ENCODE measurements around the gene PTPRQ. TPM values are rescaled to one million over a fixed set of nuclear protein-coding genes. Genes with fewer than 3 reads are reported as not detected.

Gene PTPRQ
- polyA plus RNA-seq, 1 donor (not counting 4 experiments of a cell fraction or from before 2014, with no cell fraction given), result 0.01 TPM

DNA sequence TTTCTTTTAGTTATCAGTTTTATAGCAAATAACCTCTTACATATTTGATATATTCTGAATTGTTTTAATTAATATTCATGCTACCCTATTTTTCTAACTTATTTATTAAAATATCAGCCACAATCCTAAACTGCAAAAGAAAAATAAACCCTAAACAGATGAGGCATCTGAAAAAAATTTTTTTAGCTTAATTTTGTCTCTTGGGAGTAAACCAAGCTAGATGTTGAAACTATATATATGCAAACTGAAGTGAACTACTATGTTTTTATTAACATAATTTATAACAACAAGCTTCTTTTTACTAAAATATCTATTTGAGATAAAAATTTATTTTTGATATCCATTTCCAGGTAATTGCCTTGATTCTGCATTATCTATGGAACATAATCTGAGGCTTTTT, 87.6 kb downstream of the PTPRQ start:
- H3K9ac ChIP-seq (ENCODE audit: control insufficient read depth, extremely low read depth, insufficient read depth, low read length), result no peak overlapping the region
- no peaks in the 10 kb centered on the region for H3K27me3 ChIP-seq (ENCODE audit: control insufficient read depth, extremely low read depth, insufficient read depth, low read length)
- H3K4me2 ChIP-seq (ENCODE audit: control insufficient read depth, extremely low read depth, insufficient read depth, low read depth, low read length), result no peak overlapping the region
- H2AFZ ChIP-seq (ENCODE audit: control insufficient read depth, low read length), result no peak overlapping the region
- TF ChIP-seq EZH2 (IDR thresholded peaks at IDR 0.05; ENCODE audit: low read length), result no peak
- TF ChIP-seq, protein P1, sequence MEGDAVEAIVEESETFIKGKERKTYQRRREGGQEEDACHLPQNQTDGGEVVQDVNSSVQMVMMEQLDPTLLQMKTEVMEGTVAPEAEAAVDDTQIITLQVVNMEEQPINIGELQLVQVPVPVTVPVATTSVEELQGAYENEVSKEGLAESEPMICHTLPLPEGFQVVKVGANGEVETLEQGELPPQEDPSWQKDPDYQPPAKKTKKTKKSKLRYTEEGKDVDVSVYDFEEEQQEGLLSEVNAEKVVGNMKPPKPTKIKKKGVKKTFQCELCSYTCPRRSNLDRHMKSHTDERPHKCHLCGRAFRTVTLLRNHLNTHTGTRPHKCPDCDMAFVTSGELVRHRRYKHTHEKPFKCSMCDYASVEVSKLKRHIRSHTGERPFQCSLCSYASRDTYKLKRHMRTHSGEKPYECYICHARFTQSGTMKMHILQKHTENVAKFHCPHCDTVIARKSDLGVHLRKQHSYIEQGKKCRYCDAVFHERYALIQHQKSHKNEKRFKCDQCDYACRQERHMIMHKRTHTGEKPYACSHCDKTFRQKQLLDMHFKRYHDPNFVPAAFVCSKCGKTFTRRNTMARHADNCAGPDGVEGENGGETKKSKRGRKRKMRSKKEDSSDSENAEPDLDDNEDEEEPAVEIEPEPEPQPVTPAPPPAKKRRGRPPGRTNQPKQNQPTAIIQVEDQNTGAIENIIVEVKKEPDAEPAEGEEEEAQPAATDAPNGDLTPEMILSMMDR (optimal IDR thresholded peaks at IDR 0.05 in 1 of 3, IDR thresholded peaks at IDR 0.05 in 1 of 3, conservative IDR thresholded peaks at IDR 0.05 in 1 of 3; ENCODE audit: extremely low read depth in 1 of 3, insufficient read depth in 2 of 3, low read length in 3 of 3), result no peak
- H4K20me1 ChIP-seq (ENCODE audit: control insufficient read depth, extremely low read depth, insufficient read depth, low read length), result no peaks in the 10 kb centered on the region
- FAIRE-seq (no peak), DNase-seq (ENCODE audit: low read depth, low spot score) (no peak)
- no peaks in the 10 kb centered on the region for H3K4me1 ChIP-seq (ENCODE audit: control insufficient read depth, extremely low read depth, insufficient read depth, low read length)
- H3K9me3 ChIP-seq (ENCODE audit: control insufficient read depth, low read depth, low read length), result no peaks in the 10 kb centered on the region
- dilution Hi-C loops (cut with MboI; ENCODE audit: extremely low pct_ligation_motif_present, low sequenced_read_pairs), result no loop called here
- no peaks in the 10 kb centered on the region for H3K9me1 ChIP-seq (ENCODE audit: control insufficient read depth, extremely low read depth, insufficient read depth, low read length)
- no peak overlapping the region for H3K27ac ChIP-seq (ENCODE audit: control insufficient read depth, insufficient read depth, low read length)
- no peak overlapping the region for H3K4me3 ChIP-seq (ENCODE audit: control insufficient read depth in 2 of 3, extremely low read depth in 1 of 3, insufficient read depth in 2 of 3, low read depth in 1 of 3, low read length in 3 of 3)
- H3K36me3 ChIP-seq (ENCODE audit: control insufficient read depth in 2 of 2, extremely low read depth in 1 of 2, insufficient read depth in 2 of 2, low read length in 2 of 2), result no peaks in the 10 kb centered on the region
- H3K79me2 ChIP-seq (ENCODE audit: control insufficient read depth, insufficient read depth, low read length), result no peaks in the 10 kb centered on the region

DNA sequence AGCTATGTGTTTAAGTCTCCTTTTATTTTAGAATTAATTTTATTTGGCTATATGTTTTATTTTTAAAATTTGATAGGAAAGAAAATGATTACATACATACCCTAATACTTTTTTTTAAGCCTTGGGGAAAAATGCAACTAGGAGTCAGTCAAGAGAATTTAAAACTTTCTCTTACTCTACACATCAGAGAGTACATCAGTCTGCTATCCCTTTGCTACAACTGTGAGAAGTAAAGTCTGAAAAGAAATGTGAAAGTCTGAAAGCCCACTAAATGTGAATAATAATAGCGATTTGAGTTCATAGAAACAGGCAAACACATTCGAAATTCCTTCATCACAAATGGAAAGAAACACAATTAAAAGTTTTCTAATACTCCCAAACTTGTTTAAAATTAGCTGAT, 95.0 kb downstream of the PTPRQ start:
- H3K4me1 ChIP-seq (ENCODE audit: control insufficient read depth, extremely low read depth, insufficient read depth, low read length), result no peaks in the 10 kb centered on the region

More for the DNA sequence above, 95.0 kb downstream of the PTPRQ start:
- TF ChIP-seq, protein P1 (optimal IDR thresholded peaks at IDR 0.05 in 1 of 3, IDR thresholded peaks at IDR 0.05 in 1 of 3, conservative IDR thresholded peaks at IDR 0.05 in 1 of 3; ENCODE audit: extremely low read depth in 1 of 3, insufficient read depth in 2 of 3, low read length in 3 of 3), result no peak
- TF ChIP-seq EZH2 (IDR thresholded peaks at IDR 0.05; ENCODE audit: low read length), result no peak
- H3K27me3 ChIP-seq (ENCODE audit: control insufficient read depth, extremely low read depth, insufficient read depth, low read length), result no peaks in the 10 kb centered on the region
- H3K9ac ChIP-seq (ENCODE audit: control insufficient read depth, extremely low read depth, insufficient read depth, low read length), result no peak overlapping the region
- no peak overlapping the region for H3K4me3 ChIP-seq (ENCODE audit: control insufficient read depth in 2 of 3, extremely low read depth in 1 of 3, insufficient read depth in 2 of 3, low read depth in 1 of 3, low read length in 3 of 3)
- no peaks in the 10 kb centered on the region for H3K9me1 ChIP-seq (ENCODE audit: control insufficient read depth, extremely low read depth, insufficient read depth, low read length)
- H3K36me3 ChIP-seq (ENCODE audit: control insufficient read depth in 2 of 2, extremely low read depth in 1 of 2, insufficient read depth in 2 of 2, low read length in 2 of 2), result no peaks in the 10 kb centered on the region
- no peak overlapping the region for H3K27ac ChIP-seq (ENCODE audit: control insufficient read depth, insufficient read depth, low read length)
- H3K79me2 ChIP-seq (ENCODE audit: control insufficient read depth, insufficient read depth, low read length), result no peaks in the 10 kb centered on the region
- DNase-seq (ENCODE audit: low read depth, low spot score) (no peak), FAIRE-seq (no peak)
- H4K20me1 ChIP-seq (ENCODE audit: control insufficient read depth, extremely low read depth, insufficient read depth, low read length), result no peaks in the 10 kb centered on the region
- H3K9me3 ChIP-seq (ENCODE audit: control insufficient read depth, low read depth, low read length), result no peaks in the 10 kb centered on the region
- dilution Hi-C loops (cut with MboI; ENCODE audit: extremely low pct_ligation_motif_present, low sequenced_read_pairs), result no loop called here
- no peak overlapping the region for H3K4me2 ChIP-seq (ENCODE audit: control insufficient read depth, extremely low read depth, insufficient read depth, low read depth, low read length)
- H2AFZ ChIP-seq (ENCODE audit: control insufficient read depth, low read length), result no peak overlapping the region

Measured in keratinocyte (primary cell).